ENCODE measurements around the gene IL1RL1. TPM values are rescaled to one million over a fixed set of nuclear protein-coding genes. Genes with fewer than 3 reads are reported as not detected.

IL1RL1 gene
- total RNA-seq, 2 donors from 2014 or later: 22.2 to 32.8 TPM

DNA sequence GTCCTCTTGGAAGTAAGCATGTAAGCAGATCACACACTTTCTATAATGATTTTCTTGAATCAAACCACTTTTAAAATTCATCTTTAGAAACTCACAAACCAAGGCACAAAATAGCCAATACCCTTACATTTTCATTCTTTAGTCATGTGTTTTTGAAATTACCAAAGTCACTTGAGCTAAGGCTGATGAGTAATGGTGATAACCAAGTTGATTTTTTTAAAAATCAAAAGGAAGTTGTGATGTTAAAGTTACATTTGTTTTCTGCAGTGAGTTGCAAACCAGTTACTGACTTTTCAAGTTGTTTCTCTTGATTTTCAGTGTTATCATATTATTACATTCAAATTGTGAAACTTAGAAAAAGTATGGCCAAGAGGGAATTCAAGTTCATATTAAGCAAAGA, 90.1 kb downstream of the IL1RL1 start:
- TF ChIP-seq, protein P1, sequence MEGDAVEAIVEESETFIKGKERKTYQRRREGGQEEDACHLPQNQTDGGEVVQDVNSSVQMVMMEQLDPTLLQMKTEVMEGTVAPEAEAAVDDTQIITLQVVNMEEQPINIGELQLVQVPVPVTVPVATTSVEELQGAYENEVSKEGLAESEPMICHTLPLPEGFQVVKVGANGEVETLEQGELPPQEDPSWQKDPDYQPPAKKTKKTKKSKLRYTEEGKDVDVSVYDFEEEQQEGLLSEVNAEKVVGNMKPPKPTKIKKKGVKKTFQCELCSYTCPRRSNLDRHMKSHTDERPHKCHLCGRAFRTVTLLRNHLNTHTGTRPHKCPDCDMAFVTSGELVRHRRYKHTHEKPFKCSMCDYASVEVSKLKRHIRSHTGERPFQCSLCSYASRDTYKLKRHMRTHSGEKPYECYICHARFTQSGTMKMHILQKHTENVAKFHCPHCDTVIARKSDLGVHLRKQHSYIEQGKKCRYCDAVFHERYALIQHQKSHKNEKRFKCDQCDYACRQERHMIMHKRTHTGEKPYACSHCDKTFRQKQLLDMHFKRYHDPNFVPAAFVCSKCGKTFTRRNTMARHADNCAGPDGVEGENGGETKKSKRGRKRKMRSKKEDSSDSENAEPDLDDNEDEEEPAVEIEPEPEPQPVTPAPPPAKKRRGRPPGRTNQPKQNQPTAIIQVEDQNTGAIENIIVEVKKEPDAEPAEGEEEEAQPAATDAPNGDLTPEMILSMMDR (IDR thresholded peaks at IDR 0.05): no peak
- DNase-seq (ENCODE audit: low spot score) (no peak), ATAC-seq (ENCODE audit: insufficient number of reproducible peaks, low FRiP score, low read depth) (no peak)
- no peak overlapping the region for H3K27ac ChIP-seq
- H3K36me3 ChIP-seq: no peaks in the 10 kb centered on the region
- H3K9me3 ChIP-seq: no peaks in the 10 kb centered on the region
- no peaks in the 10 kb centered on the region for H3K27me3 ChIP-seq (replicated peaks; ENCODE audit: insufficient read depth)
- H3K4me3 ChIP-seq: no peak overlapping the region
- no peaks in the 10 kb centered on the region for H3K4me1 ChIP-seq (ENCODE audit: control insufficient read depth in 1 of 2, low read depth in 2 of 2)

Other genes with a start within 250 kb of the IL1RL1 start
- 100 to 1,000 TPM in 1 of 2 donors, 10 to 100 TPM in 1; 65.1 to 281 TPM for gene IL1R1, start 168.8 kb upstream of the IL1RL1 start, total RNA-seq
- 1 to 10 TPM in 1 of 2 donors, under 1 TPM in 1; 0.68 to 1.3 TPM for gene IL1RL2, start 124.5 kb upstream of the IL1RL1 start, total RNA-seq
- 10 to 100 TPM in 1 of 2 donors, 1 to 10 TPM in 1; 9.3 to 22.2 TPM for gene IL18R1, start 44.2 kb downstream of the IL1RL1 start, total RNA-seq
- 10 to 100 TPM in 1 of 2 donors, 1 to 10 TPM in 1; 1.4 to 32.1 TPM for gene IL18RAP, start 111.6 kb downstream of the IL1RL1 start, total RNA-seq
- gene SLC9A4, start 161.7 kb downstream of the IL1RL1 start, total RNA-seq: 1 to 10 TPM in 1 of 2 donors, not detected in 1; 1.4 TPM